Gastrocnemius medialis (tissue), 4 donors: ENCODE data around the gene CTCFL.

Experiments
- POLR2A ChIP-seq, 2 donors: fragments of 450-650 bp; IDR thresholded peaks; one replicate each; pipeline ENCODE4 v1.6.1; 2017; ENCODE audit warnings: antibody characterized with exemption in 2 of 2, mild to moderate bottlenecking in 2 of 2, moderate library complexity in 2 of 2
- TF ChIP-seq, protein P1 (sequence below), 5 experiments: fragments of 450-650 bp in 3 of 5; fragments of 200-600 bp in 2 of 5; sonication (generic) in 2 of 5; IDR thresholded peaks in 4 of 5; conservative IDR thresholded peaks in 1 of 5; 1 replicate in 4 of 5; 2 replicates in 1 of 5; pipeline ENCODE4 v1.5.1; 2016 to 2019; ENCODE audit warnings: antibody characterized with exemption in 5 of 5, mild to moderate bottlenecking in 3 of 5, moderate library complexity in 3 of 5

DNA sequence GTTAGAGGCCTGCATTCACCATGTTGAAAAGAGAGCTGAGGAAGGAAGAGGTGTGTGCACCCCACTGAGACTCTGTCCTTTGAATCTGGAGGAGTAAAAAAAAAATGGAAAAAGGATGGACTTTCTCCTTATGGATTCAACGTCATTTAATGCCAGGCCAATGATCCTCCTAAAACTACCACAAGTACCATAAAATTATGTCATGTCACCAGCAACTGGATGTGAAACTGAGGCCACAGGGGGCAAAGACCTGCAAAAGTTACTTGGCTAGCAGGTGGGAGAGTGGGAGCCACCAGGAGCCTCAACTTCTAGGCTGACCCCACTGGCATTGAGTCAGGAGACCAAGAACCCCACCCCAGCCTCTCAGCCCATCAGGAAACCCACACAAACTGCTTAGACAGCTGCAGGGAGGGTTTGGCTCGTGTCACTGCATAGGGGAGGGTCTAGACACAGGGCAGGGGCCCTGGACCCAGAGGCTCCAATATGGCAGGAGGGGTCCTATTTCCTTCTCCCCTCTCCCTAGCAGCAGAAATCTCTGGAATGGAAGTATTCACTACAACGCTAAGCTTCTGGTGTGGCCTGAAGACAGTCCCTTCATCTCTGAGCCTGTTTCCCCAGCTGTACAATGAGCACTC, 47.0 kb upstream of the CTCFL start:
- TF ChIP-seq, protein P1, sequence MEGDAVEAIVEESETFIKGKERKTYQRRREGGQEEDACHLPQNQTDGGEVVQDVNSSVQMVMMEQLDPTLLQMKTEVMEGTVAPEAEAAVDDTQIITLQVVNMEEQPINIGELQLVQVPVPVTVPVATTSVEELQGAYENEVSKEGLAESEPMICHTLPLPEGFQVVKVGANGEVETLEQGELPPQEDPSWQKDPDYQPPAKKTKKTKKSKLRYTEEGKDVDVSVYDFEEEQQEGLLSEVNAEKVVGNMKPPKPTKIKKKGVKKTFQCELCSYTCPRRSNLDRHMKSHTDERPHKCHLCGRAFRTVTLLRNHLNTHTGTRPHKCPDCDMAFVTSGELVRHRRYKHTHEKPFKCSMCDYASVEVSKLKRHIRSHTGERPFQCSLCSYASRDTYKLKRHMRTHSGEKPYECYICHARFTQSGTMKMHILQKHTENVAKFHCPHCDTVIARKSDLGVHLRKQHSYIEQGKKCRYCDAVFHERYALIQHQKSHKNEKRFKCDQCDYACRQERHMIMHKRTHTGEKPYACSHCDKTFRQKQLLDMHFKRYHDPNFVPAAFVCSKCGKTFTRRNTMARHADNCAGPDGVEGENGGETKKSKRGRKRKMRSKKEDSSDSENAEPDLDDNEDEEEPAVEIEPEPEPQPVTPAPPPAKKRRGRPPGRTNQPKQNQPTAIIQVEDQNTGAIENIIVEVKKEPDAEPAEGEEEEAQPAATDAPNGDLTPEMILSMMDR (IDR thresholded peaks at IDR 0.05 in 4 of 5, conservative IDR thresholded peaks at IDR 0.05 in 1 of 5): no peak
- no peak for TF ChIP-seq POLR2A (IDR thresholded peaks at IDR 0.05)
